T-helper 1 cell treated with Interleukin-12 subunit alpha and Interleukin-12 subunit beta and Interleukin-4 antibody, amounts not matched to agents 30 ng/mL and 1 ng/mL, for 36 hours (primary cell): ENCODE data around the gene SPRED2. TPM values are rescaled to one million over a fixed set of nuclear protein-coding genes. Genes with fewer than 3 reads are reported as not detected.
"Not testable (repeated sequence)": the region's sequence is repeated elsewhere in the genome, so short reads cannot be mapped to it uniquely, and the experiment has no call there.

Source experiments
- intact Hi-C: fragments of 100-400 bp; cut with micrococcal nuclease; formaldehyde crosslinking; loops from one replicate; pipeline ENCODE4 v1.15.1; 2024
- total RNA-seq: library from RNA; stranded (reverse); gene quantifications from 2 replicates; pipeline ENCODE4 v1.2.3, GENCODE V29; 2022

Gene SPRED2
- total RNA-seq, 1 donor from 2014 or later, result 6.0 TPM

DNA sequence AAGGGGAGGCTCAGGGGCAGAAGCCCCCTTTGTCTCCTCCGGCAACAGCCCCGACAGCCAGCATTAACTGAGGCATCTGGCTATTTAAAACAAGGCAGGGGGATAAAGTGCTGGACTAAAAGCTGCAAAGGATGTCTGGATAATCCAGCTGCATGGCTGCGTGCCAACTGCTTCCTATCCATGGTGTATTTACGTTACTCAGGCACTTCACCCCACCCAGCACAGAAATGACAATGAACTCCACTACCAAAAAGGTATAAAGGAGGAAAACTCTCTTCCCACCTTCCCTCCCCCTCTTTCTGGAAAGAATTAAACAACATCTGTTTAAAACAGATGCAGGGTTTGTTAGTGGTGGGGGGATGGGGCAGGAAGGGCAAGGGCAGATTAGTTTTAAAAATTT lies 82.5 kb downstream of the SPRED2 start:
- intact Hi-C loops, result loop anchor here (2.0 kb wide), 1 partner anchor 85 kb away; no protein-coding TSS in a partner anchor

DNA sequence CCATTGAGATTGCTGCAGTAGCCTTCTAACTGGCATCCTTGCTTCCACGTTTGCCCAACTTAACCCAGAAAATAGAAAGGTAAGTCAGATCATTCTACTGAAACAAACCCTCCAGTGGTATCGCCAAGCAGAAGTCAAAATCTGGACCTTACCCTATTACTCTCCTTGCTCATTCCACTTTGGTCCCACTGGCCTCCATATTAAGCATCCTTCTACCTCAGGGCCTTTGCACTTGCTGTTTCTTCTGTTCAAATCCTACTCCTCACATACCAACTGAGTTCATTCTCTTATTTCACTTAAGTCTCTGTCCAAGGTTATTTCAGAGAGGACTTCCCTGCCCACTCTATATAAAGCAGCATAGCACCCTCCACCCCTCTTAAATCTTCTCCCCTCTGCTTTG lies 84.5 kb downstream of the SPRED2 start:
- intact Hi-C loops, result no loop called here

DNA sequence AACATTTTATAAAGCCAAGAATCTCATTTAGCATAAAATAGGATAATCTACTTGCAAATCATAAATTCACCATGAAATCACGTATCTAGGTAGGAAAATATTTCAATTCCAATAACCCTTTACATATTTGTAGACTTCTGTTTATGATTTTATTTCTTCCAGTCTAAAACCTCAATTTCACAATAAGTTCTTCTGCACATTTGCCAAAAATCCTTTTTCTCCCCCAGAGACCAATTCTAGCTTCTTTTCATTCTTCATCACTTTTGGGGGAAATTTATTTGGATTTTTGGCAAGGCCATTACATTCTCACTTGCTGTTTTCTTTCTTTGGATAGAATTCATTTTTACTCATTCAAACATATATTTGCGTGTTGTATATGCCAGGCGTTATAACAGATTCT lies 86.8 kb downstream of the SPRED2 start:
- intact Hi-C loops, result no loop called here

DNA sequence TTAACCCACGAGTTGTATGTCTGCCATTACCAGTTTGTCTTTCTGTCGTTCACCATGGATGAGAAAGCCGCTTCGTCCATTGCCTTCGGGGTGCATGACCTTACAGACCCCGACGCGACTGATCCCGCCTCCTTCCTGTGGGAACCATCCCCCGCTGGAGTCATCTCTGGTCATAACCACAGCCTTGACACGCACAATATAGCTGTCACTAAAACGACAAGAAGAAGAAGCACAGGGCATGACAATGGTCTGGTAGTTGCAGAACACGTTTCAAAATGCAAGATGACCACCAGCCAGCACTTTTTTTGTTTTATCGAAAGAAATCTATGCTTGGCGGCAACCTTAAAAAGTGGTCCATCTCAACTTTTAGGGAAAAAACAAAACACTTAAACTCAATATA lies 87.7 kb downstream of the SPRED2 start:
- intact Hi-C loops, result no loop called here

DNA sequence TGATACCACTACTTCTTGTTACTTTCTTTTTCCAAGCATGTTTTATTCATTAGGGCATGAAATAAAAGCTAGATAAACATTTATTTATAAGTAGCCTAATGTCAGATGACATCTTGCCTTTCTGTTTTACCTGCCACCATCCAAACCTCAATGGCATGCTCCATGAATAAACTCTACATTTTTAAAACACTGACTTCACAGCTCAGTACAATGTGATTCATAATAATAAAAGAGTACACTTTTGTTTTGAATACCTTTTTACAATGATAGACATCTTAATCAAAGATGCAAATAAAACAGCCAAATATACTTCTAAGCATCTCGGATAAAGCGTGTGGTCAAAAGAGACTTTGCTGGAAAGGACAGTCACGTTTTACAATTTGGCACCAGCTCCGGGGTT lies 88.2 kb downstream of the SPRED2 start:
- intact Hi-C loops, result no loop called here

DNA sequence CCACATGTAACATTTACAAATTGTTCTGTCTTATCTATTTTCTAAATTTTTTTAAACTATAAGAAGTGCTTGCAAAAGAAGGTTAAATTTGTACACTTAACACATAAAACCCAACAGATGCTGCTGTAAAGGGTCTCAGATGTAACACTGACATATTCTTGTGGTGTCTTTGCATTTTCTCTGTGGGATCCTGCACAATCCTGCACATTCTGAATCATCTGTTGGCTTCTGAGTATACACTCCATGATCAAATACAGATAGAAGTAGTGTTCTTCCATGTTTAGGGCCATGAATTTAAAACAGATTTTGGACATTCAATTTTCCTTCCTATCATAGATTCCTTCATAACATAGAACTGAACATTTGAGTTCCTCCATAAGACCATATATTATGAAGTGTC lies 89.0 kb downstream of the SPRED2 start:
- intact Hi-C loops, result no loop called here

DNA sequence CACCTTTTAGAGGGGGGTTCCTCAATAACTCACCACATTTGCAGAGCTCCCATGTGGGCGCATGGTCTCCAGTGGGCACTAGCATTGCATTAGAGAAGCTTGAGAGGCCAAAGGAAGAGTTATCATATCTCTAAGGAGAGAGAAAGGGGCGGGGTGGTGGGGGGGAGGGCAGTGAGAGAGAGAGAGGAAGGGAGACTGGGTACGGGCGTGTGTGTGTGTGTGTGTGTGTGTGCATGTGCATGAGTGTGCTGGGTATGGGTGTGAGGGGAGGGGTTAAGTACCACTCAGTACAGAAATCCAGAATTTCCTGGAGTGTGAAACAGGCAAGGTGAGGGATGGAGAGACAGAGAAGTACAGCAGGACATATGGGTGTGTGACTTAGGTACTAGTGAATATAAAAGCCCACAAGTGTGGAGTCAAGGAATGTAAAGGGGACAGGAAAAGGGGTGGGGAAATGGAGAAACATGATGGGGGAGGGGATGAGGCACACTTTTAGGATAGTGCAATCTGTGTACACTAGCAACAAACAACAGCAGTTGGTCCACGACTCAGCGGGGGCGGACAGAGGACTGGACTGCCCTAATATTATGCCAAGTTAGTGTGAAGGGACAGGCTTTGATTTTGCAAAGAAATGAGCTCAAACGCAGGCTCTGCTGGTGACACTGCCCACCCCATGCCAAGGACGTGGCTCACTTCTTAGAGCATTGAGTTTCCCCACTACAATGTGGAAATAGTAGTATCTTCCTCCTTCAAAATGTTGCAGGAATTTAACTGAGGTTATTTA lies 91.3 kb downstream of the SPRED2 start:
- intact Hi-C loops, result no loop called here

DNA sequence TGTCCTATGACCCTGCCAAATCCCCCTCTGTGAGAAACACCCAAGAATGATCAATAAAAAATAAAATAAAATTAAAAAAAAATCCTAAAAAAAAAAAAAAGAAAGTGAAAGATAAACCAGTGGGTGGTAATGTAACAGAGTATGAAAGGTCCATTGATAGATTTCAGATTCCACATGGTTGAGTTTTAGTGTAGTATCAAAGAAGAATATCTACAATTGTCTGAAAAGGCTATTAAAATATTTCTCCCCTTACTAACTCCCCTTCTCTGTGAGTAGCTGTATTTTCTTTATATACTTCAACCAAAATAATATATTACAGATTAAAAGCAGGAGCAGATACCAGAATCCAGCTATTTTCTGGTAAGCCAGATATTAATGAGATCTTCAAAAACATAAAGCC lies 92.8 kb downstream of the SPRED2 start:
- intact Hi-C loops, result no loop called here

DNA sequence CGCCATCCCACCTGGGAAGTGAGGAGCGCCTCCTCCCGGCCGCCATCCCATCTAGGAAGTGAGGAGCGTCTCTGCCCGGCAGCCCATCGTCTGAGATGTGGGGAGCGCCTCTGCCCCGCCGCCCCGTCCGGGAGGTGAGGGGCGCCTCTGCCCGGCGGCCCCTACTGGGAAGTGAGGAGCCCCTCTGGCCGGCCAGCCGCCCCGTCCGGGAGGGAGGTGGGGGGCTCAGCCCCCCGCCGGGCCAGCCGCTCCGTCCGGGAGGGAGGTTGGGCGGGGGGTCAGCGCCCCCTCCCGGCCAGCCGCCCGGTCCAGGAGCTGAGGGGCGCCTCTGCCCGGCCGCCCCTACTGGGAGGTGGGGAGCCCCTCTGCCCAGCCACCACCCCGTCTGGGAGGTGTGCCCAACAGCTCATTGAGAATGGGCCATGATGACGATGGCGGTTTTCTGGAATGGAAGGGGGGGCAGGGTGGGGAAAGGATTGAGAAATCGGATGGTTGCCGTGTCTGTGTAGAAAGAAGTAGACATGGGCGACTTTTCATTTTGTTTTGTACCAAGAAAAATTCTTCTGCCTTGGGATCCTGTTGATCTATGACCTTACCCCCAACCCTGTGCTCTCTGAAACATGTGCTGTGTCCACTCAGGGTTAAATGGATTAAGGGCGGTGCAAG lies 93.4 kb downstream of the SPRED2 start:
- intact Hi-C loops, result not testable (repeated sequence)

DNA sequence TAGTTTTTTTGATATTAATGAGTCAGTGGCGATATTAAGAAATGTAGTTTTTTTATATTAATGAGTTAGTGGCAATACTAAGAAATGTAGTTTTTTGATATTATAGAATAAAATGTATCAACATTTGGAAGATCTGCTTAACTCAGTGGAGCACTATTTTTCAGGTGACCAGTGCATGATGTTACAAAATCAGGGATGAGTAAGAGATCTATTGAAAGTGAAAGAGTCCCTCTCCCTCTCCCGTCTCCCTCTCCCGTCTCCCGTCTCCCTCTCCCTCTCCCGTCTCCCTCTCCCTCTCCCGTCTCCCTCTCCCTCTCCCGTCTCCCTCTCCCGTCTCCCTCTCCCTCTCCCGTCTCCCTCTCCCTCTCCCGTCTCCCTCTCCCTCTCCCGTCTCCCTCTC lies 94.5 kb downstream of the SPRED2 start:
- intact Hi-C loops, result not testable (repeated sequence)

DNA sequence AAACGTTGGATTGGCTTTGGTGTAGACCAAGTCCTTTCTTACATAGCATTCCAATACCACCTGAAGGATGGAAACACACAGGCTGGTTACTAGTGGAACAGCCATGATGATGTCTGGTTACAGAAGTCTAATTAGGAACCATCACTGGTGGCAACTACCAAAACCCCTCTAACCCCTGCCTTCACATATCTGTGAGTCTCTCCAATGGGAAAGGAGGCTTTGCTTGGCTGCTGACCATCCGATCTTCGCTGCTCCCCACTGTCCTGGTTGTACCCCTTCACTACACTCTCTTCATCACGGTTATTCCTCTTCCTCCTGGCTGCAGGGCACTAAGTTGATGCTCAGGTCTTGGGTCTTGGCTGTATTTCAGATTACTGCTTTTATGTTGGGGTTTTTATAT lies 97.7 kb downstream of the SPRED2 start:
- intact Hi-C loops, result no loop called here

DNA sequence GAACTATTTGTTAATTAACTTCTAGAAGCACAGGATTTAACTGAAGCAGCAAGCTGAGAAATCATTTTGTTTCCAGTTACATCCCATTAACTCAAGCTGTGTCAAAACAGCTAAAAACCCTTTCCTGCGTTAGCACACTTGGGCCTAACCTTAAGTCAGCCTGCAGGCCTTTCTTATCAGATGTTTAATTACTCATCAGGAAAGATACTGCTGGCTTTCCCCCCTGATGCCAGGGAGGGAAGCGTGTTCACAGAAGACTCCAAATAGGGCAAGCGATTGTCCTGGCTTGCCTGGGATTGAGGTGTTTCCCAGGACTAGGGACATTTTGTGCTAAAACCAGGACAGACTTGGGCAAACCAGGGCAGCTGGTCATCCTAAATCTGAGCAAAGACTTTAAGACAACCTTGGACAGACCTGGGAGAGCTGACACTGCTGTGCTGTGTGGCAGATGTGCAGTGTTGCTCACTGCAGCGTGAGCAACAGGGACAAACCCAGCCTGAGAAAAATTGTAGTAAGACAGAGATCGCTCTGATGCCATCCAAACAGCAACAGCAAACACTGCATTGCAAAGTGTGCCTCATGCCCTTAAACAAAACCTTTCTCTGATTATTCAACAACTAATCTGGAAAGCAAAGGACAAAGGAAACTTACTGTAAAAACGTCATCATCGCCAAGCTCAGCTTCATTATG lies 100.9 kb downstream of the SPRED2 start:
- intact Hi-C loops, result no loop called here

DNA sequence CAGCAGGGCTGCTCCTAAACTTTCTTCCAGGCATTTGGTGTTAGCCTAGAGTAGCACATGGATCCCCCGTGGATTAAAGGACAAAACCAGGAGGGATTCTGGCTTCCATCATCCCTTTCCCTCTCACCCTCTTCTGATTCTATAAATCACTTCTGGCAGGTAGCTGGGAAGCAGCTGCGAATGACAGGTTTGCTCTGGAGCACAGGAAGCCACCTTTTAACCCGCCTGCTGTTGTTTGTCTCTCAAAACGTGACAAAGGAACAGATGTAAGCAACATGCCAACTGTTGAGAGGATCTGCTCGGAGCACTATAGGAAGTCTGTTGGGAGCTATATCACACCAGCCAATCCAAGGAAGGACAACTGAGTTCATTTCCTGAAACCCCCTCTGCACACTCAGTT lies 102.9 kb downstream of the SPRED2 start:
- intact Hi-C loops, result no loop called here

DNA sequence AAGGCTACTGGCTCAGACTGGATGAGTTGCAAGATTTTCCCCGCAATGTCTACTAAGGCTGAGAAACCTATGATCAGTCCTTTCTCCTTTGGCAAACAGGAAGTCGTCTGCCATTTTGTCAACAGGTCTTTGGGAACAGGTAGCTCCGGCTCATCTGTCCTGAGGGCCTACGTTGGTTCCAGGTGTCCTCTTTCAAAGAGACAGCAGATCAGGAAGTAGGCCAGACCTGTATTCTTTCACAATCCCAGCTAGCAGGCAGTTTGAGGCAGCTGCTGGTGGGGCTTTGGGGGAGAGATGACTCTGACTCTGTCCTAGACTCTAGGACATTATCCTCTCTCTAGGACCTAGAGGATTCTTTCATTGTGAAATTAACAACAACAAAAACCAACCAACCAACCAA lies 106.1 kb downstream of the SPRED2 start:
- intact Hi-C loops, result no loop called here

DNA sequence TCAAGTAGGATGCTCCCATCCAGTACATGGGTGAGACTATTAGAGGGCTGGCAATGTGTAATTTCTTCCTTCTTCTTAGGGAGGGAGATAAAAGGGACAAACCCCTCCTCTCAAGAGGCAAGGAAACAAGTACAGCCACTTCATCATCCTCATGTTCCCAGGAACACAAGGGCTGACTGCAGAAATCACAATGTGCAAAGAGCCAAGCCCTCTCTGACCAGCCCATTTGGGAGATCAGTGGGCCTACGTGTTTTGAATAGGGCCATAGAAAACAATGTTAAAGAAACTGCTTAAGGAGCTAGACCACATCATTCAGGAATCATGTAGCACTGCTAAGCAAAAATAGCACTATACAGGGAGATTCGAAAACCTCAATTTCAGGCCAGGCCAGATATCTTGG lies 107.3 kb downstream of the SPRED2 start:
- intact Hi-C loops, result no loop called here

DNA sequence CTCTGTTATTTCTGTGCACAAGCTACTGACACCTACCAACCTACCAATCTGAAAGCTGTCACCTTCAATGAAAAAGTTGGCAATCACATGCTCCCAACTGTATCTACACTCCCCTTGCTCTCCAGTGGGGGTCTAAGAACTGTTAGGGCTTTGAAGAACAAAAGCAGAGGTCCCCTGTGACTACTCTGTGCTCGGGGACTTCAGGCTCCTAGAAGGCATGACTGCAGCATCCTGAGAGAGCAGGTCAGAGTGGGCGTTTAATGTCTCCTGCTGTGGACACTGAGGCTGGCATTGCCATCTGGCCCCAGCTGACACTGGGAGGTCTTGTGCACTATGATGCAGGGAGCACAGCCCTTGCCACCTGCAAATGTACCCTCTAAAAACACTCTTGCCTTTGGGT lies 111.5 kb downstream of the SPRED2 start:
- intact Hi-C loops, result no loop called here

DNA sequence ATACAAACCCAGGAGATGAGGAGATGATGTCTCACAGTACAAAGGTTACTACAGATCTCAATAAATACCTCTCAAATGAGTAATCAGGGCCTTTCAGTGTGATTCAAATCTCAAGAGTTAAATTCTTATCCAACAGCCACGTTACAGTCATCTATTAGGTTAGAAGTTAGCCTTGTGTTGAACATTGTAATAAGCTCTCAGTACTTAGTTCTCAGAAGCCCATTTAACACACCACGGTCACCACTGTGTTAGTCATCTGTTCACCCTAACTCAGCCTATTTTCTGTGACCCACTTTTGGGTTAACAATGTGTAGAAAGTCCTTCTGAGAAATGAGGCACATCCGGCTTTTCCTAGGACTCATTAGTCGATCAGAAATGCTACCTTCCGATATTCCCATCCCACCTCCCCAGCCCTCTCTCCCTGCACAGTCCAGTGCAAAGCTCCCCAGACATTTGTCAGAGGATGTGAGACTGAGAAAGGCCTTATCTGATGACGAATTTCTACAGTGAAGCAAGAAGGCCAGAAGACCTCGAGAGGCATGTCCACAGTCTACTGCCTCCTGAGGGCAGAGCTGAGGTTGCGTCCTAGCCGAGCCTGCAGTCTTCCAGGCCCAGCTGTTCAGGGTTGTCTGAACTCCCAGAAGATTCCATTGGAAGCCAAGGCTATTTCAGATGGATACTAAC lies 112.2 kb downstream of the SPRED2 start:
- intact Hi-C loops, result no loop called here

DNA sequence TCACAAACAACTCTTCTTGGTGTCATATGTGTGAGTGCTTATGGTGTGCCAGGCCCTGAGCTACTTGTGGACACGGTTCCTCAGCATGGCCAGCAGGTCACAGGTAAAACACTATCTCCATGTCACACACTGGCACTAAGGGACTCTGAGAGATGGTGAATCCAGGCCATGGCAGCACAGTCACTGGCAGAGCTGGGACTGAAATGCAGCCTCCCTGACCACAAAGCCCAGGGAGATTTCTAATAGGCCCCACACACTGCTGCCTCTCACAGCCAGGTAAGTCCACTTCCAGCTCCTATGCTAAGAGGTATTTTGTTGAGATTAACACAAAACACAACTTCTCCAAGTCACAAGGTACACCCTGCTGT lies 112.7 kb downstream of the SPRED2 start:
- intact Hi-C loops, result no loop called here

DNA sequence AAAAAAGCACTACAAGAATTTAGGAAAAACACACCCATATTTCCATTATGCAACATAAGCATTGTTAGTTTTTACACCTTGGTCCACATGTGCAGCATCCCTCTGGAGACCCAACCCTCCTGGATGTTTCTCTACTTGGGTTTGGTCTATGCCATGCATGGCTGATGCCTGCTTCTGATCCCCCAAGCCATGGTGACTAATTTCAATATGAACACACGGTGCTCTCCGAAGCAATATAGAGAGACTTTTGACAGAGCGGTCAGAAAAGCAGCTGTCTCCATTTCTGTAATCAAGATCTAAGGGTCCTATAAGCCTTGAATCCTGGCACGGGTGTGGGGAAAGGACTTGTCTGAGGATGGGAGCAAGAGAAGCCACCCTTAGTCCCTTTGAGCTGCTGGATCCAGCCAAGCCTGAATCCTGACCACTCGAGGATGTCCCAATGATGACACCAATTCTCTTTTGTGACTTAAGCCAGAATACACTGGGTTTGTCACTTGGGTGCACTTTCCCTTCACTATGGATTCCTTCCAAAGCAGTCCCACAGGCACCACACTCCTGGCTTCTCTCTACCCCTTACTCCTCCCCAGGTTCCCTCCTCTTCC lies 113.2 kb downstream of the SPRED2 start:
- intact Hi-C loops, result no loop called here

DNA sequence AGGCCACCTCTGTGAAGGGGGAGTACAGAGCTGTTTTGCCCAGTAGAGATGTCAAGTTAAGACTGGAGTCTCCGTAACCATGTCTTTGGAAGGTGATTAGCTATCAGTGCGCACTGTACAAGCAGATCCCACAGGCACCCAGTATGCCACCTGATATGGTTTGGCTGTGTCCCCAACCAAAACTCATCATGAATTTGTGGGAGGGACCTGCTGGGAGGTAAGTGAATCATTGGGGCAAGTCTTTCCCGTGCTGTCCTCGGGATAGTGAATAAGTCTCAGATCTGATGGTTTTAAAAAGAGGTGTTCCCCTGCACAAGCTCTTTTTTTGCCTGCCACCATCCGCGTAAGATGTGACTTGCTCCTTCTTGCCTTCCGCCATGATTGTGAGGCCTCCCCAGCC lies 114.6 kb downstream of the SPRED2 start:
- intact Hi-C loops, result no loop called here

DNA sequence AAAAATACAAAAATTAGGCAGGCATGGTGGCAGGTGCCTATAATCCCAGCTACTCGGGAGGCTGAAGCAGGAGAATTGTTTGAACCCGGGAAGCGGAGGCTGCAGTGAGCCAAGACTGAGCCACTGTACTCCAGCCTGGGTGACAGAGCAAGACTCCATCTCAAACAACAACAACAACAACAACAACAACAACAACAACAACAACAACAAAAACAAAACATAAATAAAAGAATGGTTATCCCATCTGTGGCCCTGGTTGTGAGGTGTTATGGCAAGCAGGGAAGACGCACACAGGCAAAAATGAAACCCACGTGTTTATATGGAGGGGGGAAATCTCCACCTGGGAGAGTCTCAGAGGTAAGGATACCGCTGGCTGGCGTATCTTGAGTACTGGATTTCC lies 115.0 kb downstream of the SPRED2 start:
- intact Hi-C loops, result not testable (repeated sequence)

DNA sequence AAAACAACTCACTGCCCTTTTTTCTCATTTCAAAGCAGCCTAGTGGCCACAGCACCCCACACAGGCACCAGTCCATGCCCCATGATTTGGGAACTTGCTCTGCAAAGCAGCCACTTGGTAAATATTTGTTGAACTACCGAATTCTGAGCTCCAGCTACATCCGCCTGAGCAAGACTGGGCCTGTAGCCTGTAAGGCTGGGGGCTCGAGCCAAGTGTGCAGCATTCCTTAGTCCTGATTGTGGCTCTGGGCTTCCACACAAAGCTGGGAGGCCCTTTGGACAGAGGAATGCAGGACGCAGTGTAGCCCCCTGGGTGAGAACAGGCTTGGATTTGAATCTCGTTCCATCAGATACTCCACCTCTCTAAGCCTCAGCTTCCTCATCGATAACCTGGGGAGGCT lies 116.3 kb downstream of the SPRED2 start:
- intact Hi-C loops, result no loop called here
